Fibroblast of pulmonary artery (primary cell): ENCODE measurements around the gene UBASH3B.
A peak's percentile ranks its signal among the peaks of the same experiment; 100 is the strongest.

Experiments
- DNase-seq: peaks from one replicate; pipeline ENCODE4 v3.0.0-alpha.2; 2010; ENCODE audit warnings: low read depth
- H3K4me3 ChIP-seq: replicated peaks from 2 replicates; pipeline ENCODE4 v1.5.1; 2011; ENCODE audit warnings: low read depth, mild to moderate bottlenecking, control low read depth, low read length, moderate library complexity
- CTCF ChIP-seq: IDR thresholded peaks from 2 replicates; pipeline ENCODE4 v1.5.1; 2011; ENCODE audit warnings: mild to moderate bottlenecking, control low read depth, low read length, inconsistent platforms; ENCODE audit errors: missing control alignments

UBASH3B gene

GRCh38 chr11:122686111-122686510, 30.6 kb downstream of the UBASH3B start:
- H3K4me3 ChIP-seq = no peak overlapping the region
- no peak for DNase-seq
- no peak for TF ChIP-seq CTCF

DNA sequence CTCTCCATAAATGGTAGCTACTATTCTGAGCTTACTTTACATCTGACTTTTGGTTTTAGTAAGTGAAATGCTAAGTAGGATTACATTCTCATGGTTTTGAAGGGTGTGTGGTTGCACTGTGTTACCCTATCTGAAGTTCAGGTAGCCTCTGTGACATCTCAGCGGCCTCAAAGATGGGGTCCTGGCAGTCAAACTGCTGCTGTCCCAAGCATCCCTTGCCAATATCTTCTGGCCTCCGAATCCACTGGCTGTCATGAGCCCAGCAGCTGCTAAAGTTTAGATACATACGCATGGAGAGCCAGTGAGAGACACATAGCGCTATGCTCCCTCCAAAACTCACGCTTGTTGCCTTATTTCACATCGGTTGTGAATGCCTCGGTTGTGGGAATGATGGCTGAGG, 34.9 kb downstream of the UBASH3B start:
- no peak for TF ChIP-seq CTCF
- H3K4me3 ChIP-seq = no peak overlapping the region
- no peak for DNase-seq

- DNase-seq = peak; percentile 73
- peak overlapping the region; percentile 38 for H3K4me3 ChIP-seq
- TF ChIP-seq CTCF = no peak
Measured at GRCh38 chr11:122690801-122691548, 35.5 kb downstream of the UBASH3B start.

DNA sequence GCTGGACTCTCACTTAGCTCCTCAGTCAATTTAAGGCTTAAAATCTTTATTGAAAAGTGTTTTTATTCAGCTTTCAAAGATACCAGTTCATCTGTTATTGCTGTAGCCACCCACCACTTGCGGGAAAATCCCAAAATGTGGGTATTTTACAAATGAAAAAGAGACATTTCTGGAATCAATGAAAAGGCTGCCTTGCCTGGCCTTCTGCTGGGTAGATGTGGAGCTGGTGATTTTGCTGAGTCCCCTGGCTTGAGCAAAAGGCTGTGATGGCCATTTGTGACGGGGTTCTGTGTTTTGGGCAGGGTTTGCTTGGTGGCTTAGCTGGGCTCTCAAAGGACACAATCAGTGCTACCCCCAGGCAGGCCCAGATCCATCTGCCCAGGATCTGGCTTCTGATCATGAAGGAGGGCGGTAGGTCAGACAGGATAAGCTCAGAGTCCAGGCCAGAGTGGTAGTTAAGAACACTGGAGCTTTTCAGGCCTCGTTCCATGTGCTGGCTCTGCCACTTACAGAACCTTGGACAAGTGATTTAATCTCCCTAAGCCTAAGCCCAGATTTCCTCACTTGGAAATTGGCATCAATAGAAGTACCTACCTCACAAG, 36.1 kb downstream of the UBASH3B start:
- no peak overlapping the region for H3K4me3 ChIP-seq
- DNase-seq = no peak
- TF ChIP-seq CTCF = no peak

GRCh38 chr11:122692444-122692843, 36.9 kb downstream of the UBASH3B start:
- DNase-seq = no peak
- no peak overlapping the region for H3K4me3 ChIP-seq
- TF ChIP-seq CTCF = no peak

DNA sequence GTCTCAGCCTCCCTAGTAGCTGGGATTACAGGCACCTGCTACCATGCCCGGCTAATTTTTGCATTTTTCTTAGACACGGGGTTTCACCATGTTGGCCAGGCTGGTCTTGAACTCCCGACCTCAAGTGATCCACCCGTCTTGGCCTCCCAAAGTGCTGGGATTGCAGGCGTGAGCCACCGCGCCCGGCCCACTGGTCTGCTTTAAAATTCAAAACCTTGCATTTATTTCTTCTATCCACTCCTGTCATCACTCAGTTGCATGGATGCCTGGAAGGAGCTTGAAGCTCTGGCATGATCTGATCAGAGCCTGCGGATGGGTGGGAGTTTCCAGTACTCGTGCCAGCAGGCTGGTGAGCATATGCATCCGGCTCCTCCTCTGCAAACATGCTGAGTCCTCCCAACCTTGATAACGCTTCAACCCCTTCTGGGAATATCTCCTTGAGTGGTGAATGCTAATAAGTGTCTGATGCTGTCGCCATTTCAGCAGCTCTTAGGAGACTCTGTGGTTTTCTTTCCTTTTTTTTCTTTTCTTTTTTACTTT, 39.6 kb downstream of the UBASH3B start:
- no peak for TF ChIP-seq CTCF
- no peak overlapping the region for H3K4me3 ChIP-seq
- DNase-seq = peak; percentile 51
